GM19238 (cell line): ENCODE results near the gene EMC8.
"Not testable (repeated sequence)": the region's sequence is repeated elsewhere in the genome, so short reads cannot be mapped to it uniquely, and the experiment has no call there.

ENCODE experiments used
- DNase-seq: peaks from one replicate; pipeline ENCODE4 v3.0.0; 2011; ENCODE audit warnings: low spot score; ENCODE audit not compliant: insufficient read length

Gene EMC8

DNA sequence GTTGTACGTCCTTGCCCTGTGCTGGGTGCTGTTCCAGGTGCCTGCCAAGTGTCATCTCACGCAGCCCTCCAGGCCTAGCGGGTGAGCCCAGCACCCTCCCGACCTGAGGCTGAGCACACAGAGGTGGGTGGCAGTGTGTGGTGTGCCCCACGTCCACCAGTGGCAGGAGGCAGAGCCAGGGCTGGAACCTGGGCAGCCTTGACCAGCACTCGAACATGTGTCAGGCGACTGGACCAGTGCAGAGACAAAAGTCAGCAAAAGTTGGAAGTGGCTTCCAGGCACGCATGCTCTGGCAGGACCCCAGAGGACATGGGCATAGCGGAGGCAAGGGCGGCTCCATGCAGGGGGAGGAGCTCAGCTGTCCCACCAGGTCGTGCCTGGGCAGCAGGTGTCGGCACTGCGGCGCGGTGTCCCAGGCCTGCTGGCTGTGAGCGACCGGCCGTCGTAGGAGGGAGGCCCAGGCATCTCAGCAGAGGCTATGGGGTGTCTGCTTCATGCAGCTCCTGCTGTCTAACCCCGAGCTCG is 35.9 kb upstream of the EMC8 start:
- DNase-seq, result no peak

- no peak for DNase-seq
Measured at GRCh38 chr16:85834741-85835140, 35.4 kb upstream of the EMC8 start.

- no peak for DNase-seq
Measured at GRCh38 chr16:85833219-85833920, 34.0 kb upstream of the EMC8 start.

- peak; percentile 33 for DNase-seq
Measured at GRCh38 chr16:85832570-85833218, 33.4 kb upstream of the EMC8 start.

- no peak for DNase-seq
Measured at GRCh38 chr16:85830821-85831220, 31.5 kb upstream of the EMC8 start.

DNA sequence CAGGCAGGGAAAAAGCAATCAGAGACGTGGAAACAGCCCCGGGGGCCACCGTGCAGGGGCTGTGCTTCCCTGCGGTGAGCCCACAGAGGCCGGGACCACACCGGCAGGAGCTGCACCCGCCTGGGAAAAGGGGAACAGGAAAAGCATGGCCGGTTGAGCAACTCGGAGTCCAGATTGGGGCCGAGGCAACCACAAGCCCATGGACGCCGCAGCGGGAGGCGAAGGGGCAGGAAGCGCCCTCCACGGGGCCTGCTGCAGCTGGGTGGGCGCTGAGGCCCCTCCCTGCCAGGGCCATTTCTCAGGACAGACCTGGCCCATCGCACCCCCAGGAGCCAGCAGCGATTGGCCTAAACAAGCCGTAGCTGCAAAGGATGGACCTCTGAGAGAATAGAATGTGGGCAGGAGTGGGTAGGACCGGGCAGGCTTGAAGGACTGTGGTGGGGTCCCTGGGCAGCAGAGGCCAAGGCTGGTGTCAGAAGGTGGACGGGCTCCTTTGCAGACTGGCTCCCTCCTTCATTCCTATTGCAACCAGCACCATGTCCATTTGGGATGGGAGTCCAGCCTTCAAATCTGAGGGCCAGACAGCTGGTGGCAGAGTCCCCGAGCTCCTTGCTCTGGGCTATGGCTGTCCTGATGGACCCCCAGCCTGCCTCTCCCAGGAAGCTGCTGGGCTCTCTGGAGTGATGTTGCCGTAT is 30.6 kb upstream of the EMC8 start:
- no peak for DNase-seq

GRCh38 chr16:85829171-85829719 is 29.9 kb upstream of the EMC8 start:
- DNase-seq, result no peak

DNA sequence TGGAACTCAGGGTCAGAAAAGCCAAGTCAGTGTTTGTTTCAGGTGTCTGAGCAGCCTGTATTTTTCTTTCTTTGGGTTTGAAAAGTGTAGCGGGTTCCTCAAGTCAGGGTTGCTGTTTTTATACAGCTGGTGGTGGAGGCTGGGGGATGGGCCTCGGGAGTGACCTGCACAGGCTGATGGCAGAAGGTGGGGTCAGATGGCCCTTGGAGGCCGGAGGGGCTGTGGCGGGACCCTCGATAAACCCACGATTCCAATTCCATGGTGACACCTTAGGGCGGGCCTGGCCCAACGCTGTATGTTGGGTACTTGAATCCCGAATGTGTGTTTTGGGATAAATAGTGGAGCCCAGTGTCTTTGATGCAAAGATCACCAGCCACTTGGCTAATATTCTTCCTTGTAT is 28.8 kb upstream of the EMC8 start:
- no peak for DNase-seq

DNA sequence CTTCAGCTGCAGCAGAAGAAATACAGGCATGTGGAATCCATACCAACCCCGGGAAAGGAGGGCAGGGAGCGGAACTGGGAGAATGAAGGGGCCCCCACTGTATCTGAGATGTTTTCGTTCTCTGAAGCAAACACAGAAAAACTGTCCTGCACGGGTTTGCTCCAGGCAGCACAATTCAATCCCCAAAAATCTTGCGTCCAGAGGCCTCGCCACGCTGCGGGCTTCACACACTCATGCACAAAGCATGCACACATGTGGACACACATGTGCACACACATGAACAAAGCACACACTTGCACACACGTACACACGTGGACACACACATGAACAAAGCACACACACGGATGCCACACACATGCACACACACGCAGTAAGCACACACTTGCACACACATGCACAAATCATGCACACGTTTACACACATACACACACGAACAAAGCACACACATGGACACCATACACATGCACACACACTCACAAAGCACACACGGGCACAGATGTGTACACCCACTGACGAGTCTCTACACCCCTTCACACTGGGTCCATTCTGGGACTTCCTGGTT is 27.4 kb upstream of the EMC8 start:
- no peak for DNase-seq

DNA sequence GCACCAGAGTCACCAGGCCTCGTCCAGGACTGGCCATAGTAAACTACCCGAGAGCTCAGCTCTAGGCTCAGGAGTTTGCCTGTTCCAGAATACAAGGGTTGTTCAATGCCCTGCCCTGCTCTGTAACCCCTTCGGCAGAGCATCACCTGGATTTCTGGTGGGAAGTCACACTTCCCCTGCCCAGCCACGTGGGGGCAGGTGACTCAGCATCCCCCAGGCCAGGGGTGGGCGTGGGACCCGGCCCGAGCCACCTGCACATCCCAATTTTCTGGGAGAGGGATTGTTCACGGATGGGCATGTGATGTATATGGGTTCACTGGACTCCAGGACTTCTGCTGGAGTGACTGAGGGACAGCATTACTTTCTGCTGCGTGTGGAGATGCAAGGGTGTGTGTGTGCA is 26.0 kb upstream of the EMC8 start:
- no peak for DNase-seq

- no peak for DNase-seq
Measured at GRCh38 chr16:85824161-85825135, 25.1 kb upstream of the EMC8 start.

GRCh38 chr16:85823328-85823920 is 24.1 kb upstream of the EMC8 start:
- DNase-seq, result no peak

GRCh38 chr16:85822145-85822544 is 22.8 kb upstream of the EMC8 start:
- DNase-seq, result no peak

DNA sequence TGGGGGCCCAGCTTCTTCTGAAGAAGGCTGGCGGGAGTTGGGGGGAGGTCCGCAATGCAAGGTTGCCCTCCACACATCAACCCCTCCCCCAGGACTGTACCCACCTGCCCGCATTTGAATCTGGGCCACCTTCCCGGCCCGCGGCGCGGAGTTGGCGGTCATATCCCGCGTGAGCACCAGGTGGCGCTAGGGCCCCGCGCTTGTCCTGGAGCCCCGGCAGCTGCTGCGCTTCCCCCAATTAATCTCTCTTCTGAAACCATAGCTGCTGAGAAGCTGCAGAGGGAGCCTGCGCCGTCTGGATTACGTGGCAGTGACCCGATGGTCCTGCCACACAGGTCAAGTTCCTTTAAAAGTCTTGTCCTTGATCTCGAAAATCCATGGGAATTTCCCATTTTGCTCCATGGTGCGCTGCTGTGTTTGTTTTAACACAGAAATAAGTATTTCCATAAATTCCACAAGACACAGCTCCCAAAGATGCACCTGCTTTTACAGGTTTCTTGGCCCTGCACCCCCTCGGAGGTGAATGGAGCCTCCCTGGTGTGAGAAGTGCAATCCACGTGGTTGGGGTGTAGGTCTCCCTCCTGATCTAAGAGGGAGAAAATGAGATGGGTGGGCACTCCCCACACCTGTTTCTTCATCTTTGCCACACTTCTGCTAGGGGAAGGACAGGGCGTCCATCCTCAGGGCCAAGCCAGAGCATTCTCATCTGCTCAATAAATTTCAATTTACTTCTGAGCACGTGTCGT is 22.2 kb upstream of the EMC8 start:
- peak; percentile 91 for DNase-seq

- DNase-seq, result no peak
Measured at GRCh38 chr16:85820604-85821372, 21.4 kb upstream of the EMC8 start.

- no peak for DNase-seq
Measured at GRCh38 chr16:85819771-85820170, 20.4 kb upstream of the EMC8 start.

- peak; percentile 72 for DNase-seq
Measured at GRCh38 chr16:85819245-85819644, 19.9 kb upstream of the EMC8 start.

GRCh38 chr16:85817195-85817594 is 17.9 kb upstream of the EMC8 start:
- DNase-seq, result not testable (repeated sequence)

DNA sequence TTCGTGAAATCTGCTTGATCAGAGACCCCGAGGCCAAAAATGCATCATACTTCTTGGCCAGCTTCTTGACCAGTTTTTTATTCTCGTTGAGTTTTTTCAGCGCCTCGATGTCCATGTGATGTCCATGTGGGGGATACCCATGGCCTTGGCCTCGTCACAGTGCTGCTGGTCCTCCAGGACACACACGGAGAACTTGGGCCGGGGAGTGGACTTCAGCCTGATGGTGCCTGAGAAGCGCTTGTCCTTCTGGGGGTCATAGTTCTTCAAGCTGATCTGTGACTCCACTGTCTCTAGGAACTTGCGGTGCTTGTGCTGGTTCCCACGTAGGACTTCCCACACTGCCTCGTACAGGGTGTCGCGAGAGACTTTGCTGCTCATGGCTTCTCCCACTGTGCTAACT is 16.8 kb upstream of the EMC8 start:
- DNase-seq, result no peak
